ENCODE measurements around the gene NUP188.
"Not testable (repeated sequence)": the region's sequence is repeated elsewhere in the genome, so short reads cannot be mapped to it uniquely, and the experiment has no call there.

The NUP188 gene

GRCh38 chr9:129035838-129036237 is 88.3 kb downstream of the NUP188 start:
- not testable (repeated sequence) for H3K23ac ChIP-seq (ENCODE audit: low read length); H3K9me3 ChIP-seq (ENCODE audit: insufficient read depth, low read depth, low read length); H2AK5ac ChIP-seq (ENCODE audit: low read length); H2BK12ac ChIP-seq (ENCODE audit: low read length); DNase-seq; H2BK5ac ChIP-seq (ENCODE audit: low read depth, low read length, poor library complexity); H3K27me3 ChIP-seq (ENCODE audit: insufficient read depth, low read length); H3K36me3 ChIP-seq (ENCODE audit: control insufficient read depth in 1 of 2, insufficient read depth in 2 of 2, low read length in 2 of 2); H3K18ac ChIP-seq (ENCODE audit: low read length); H3K4me3 ChIP-seq (ENCODE audit: low read depth, low read length); H3K79me2 ChIP-seq (ENCODE audit: control insufficient read depth, insufficient read depth, low read length, poor library complexity); H3K79me1 ChIP-seq (ENCODE audit: low read length); H3K27ac ChIP-seq (ENCODE audit: low read depth, low read length)
- Histone ChIP-seq H4K12ac (ENCODE audit: low read depth, low read length) (peak overlapping the region; percentile 76), H4K91ac (ENCODE audit: low read depth, low read length) (peak overlapping the region; percentile 25), H3K9ac (ENCODE audit: low read length) (peak overlapping the region; percentile 14), H2BK120ac (ENCODE audit: insufficient read depth, low read length, poor library complexity) (peak overlapping the region; percentile 76), H4K8ac (ENCODE audit: low read depth, low read length) (peak overlapping the region; percentile 91), H2AFZ (ENCODE audit: insufficient read depth, low read length, poor library complexity) (peak overlapping the region; percentile 88), H3K4me1 (ENCODE audit: control insufficient read depth in 1 of 2, insufficient read depth in 2 of 2, low read length in 2 of 2) (peaks cover 12 to 19% of the 10 kb centered on the region in 2 experiments), H3K14ac (ENCODE audit: low read length) (peak overlapping the region; percentile 16), H3K4me2 (ENCODE audit: low read length) (peak overlapping the region; percentile 70), H3K4ac (ENCODE audit: low read depth, low read length) (peak overlapping the region; percentile 39)
- WGBS (ENCODE audit: extremely low coverage, insufficient coverage, insufficient read length), result no CpG with 5 or more reads among the region's 13 CpGs

DNA sequence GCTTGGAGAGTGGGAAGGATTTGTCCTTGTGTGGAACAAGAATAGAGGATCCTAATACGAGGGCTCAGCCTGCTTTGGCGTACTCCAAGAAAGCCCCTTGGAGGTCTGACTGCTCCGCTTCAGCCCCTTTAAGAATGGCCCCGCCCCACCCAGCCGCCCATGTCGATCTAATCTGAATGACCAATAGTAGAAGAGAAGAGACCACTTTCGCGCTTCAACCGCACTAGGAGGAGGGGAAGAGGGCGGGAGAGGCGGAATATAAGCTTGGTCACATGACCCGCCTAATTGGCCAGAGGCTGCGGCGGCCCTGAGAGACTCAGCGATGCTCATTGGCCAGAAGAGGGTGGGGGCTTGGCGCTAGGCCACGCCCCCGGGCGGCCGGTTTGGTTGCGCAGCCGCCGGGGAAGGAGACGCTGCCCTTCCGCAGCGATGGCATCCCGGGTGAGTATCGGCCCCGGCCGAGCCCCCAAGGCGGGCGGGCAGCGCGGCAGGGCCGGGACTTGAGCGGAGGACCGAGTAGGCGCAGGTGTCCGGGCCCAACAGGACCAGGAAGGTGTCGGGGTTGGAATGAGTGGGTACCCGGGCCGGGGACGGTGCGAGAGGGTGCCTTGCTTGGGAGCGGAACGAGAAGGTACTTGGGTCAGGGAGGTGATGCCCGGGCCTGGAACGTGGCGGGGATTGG is 88.9 kb downstream of the NUP188 start, which contains the start of gene MIGA2:
MIGA2 (plus strand) TSS at position 386 of the 682 bp plus-strand sequence. CDS start 3,969 bp downstream, outside the sequence.
- Histone ChIP-seq H3K9me3 (ENCODE audit: insufficient read depth, low read depth, low read length) (no peaks in the 10 kb centered on the region), H3K9ac (ENCODE audit: low read length) (peak within 1 kb of the TSS; percentile 91), H2BK12ac (ENCODE audit: low read length) (no peak within 1 kb of the TSS), H2AK5ac (ENCODE audit: low read length) (no peak within 1 kb of the TSS), H4K91ac (ENCODE audit: low read depth, low read length) (peak within 1 kb of the TSS; percentile 40), H3K4ac (ENCODE audit: low read depth, low read length) (peak within 1 kb of the TSS; percentile 39), H3K4me3 (ENCODE audit: low read depth, low read length) (peak within 1 kb of the TSS; percentile 96), H3K27me3 (ENCODE audit: insufficient read depth, low read length) (no peaks in the 10 kb centered on the region), H3K14ac (ENCODE audit: low read length) (peak within 1 kb of the TSS; percentile 42), H2AFZ (ENCODE audit: insufficient read depth, low read length, poor library complexity) (peak within 1 kb of the TSS; percentile 88), H2BK5ac (ENCODE audit: low read depth, low read length, poor library complexity) (no peak within 1 kb of the TSS), H2BK120ac (ENCODE audit: insufficient read depth, low read length, poor library complexity) (peak within 1 kb of the TSS; percentile 76), H3K4me2 (ENCODE audit: low read length) (peak within 1 kb of the TSS; percentile 85), H3K4me1 (ENCODE audit: control insufficient read depth in 1 of 2, insufficient read depth in 2 of 2, low read length in 2 of 2) (peaks cover 12 to 19% of the 10 kb centered on the region in 2 experiments), H3K27ac (ENCODE audit: low read depth, low read length) (no peak within 1 kb of the TSS), H4K12ac (ENCODE audit: low read depth, low read length) (peak within 1 kb of the TSS; percentile 76), H3K18ac (ENCODE audit: low read length) (peak within 1 kb of the TSS; percentile 27), H3K79me1 (ENCODE audit: low read length) (peaks cover 6% of the 10 kb centered on the region), H3K23ac (ENCODE audit: low read length) (no peak within 1 kb of the TSS), H4K8ac (ENCODE audit: low read depth, low read length) (peak within 1 kb of the TSS; percentile 91), H3K36me3 (ENCODE audit: control insufficient read depth in 1 of 2, insufficient read depth in 2 of 2, low read length in 2 of 2) (peaks cover 3 to 4% of the 10 kb centered on the region in 2 experiments), H3K79me2 (ENCODE audit: control insufficient read depth, insufficient read depth, low read length, poor library complexity) (peaks cover 3% of the 10 kb centered on the region)
- no CpG with 5 or more reads among the region's 49 CpGs for WGBS (ENCODE audit: extremely low coverage, insufficient coverage, insufficient read length)
- DNase-seq, result peak; percentile 98 to 99

DNA sequence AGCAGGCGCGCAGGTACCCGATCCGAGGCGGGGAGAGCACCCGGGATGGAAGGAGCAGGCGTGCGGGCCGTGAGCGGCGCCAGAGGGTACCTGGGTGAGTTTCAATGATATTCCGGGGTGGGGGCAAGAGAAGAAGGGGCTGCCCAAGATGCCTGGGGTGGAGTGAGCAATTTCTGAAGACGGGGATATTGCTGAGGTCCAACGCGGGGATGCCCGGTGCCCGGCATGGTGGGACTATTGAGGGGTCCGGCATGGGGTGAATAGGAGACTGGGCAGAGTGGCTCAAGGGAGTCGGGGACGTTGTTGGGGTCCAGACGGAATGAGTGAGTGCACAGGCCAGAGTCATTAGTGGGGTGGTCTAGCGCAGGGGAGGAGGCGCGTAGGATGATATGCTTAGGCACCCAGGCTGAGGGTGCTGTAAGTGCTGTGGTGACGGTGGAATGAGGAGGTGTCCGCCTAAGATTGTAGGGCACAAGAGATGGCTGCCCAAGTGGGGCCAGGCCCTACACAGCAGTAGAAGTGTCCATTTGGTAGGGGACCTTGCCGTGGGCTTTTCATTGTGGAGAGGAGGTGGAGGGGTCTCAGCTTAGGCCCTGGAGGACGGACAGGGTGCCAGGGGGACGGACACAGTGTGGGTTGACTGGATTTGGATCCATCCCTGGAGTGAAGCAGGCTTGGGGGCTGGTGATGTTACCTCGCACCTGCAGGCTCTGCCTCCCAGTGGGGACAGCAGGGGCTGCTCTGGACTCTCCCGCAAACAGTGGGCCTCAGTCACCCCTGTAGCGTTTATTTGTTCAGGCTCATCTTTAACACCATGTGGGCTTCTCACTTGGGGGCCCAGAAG is 89.6 kb downstream of the NUP188 start:
- peak overlapping the region; percentile 38 for H3K4ac ChIP-seq (ENCODE audit: low read depth, low read length)
- H2BK5ac ChIP-seq (ENCODE audit: low read depth, low read length, poor library complexity), result no peak overlapping the region
- peak overlapping the region; percentile 13 for H2AFZ ChIP-seq (ENCODE audit: insufficient read depth, low read length, poor library complexity)
- H3K9me3 ChIP-seq (ENCODE audit: insufficient read depth, low read depth, low read length), result no peaks in the 10 kb centered on the region
- H3K9ac ChIP-seq (ENCODE audit: low read length), result peak overlapping the region; percentile 91
- peak overlapping the region; percentile 2 for H4K12ac ChIP-seq (ENCODE audit: low read depth, low read length)
- no peak overlapping the region for H3K27ac ChIP-seq (ENCODE audit: low read depth, low read length)
- H3K14ac ChIP-seq (ENCODE audit: low read length), result peak overlapping the region; percentile 42
- H2BK120ac ChIP-seq (ENCODE audit: insufficient read depth, low read length, poor library complexity), result peak overlapping the region; percentile 50
- peak overlapping the region; percentile 96 for H3K4me3 ChIP-seq (ENCODE audit: low read depth, low read length)
- no peak for DNase-seq
- peak overlapping the region; percentile 85 for H3K4me2 ChIP-seq (ENCODE audit: low read length)
- H2AK5ac ChIP-seq (ENCODE audit: low read length), result no peak overlapping the region
- no CpG with 5 or more reads among the region's 32 CpGs for WGBS (ENCODE audit: extremely low coverage, insufficient coverage, insufficient read length)
- H3K79me2 ChIP-seq (ENCODE audit: control insufficient read depth, insufficient read depth, low read length, poor library complexity), result peaks cover 3% of the 10 kb centered on the region
- H4K91ac ChIP-seq (ENCODE audit: low read depth, low read length), result peak overlapping the region; percentile 40
- peak overlapping the region; percentile 30 for H4K8ac ChIP-seq (ENCODE audit: low read depth, low read length)
- H3K27me3 ChIP-seq (ENCODE audit: insufficient read depth, low read length), result no peaks in the 10 kb centered on the region
- H3K4me1 ChIP-seq (ENCODE audit: control insufficient read depth in 1 of 2, insufficient read depth in 2 of 2, low read length in 2 of 2), result peaks cover 12 to 19% of the 10 kb centered on the region in 2 experiments
- H3K18ac ChIP-seq (ENCODE audit: low read length), result peak overlapping the region; percentile 27
- peaks cover 11% of the 10 kb centered on the region in 2 experiments for H3K36me3 ChIP-seq (ENCODE audit: control insufficient read depth in 1 of 2, insufficient read depth in 2 of 2, low read length in 2 of 2)
- H3K23ac ChIP-seq (ENCODE audit: low read length), result no peak overlapping the region
- peaks cover 6% of the 10 kb centered on the region for H3K79me1 ChIP-seq (ENCODE audit: low read length)
- H2BK12ac ChIP-seq (ENCODE audit: low read length), result no peak overlapping the region

DNA sequence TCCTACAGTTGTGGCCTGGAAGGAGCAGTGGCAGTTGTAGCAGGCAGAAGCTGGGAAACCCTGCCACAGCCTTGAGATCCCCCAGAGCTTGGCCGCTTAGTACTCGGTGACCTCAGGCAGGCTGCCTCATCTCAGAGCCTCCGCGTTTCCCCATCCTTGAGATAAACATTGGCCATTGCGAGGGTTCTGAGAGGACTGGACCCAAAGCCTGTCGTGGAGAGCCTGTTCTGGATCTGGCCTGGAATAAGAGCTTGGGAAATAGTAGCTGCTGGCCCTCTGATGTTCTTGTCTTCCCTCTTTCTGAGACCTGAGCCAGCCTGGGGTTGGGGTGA is 90.2 kb downstream of the NUP188 start:
- Histone ChIP-seq H3K4ac (ENCODE audit: low read depth, low read length) (peak overlapping the region; percentile 39), H3K79me2 (ENCODE audit: control insufficient read depth, insufficient read depth, low read length, poor library complexity) (peaks cover 3% of the 10 kb centered on the region), H3K36me3 (ENCODE audit: control insufficient read depth in 1 of 2, insufficient read depth in 2 of 2, low read length in 2 of 2) (peaks cover 17% of the 10 kb centered on the region in 2 experiments), H4K12ac (ENCODE audit: low read depth, low read length) (no peak overlapping the region), H3K9me3 (ENCODE audit: insufficient read depth, low read depth, low read length) (peaks cover 3% of the 10 kb centered on the region), H3K79me1 (ENCODE audit: low read length) (peaks cover 6% of the 10 kb centered on the region), H3K27me3 (ENCODE audit: insufficient read depth, low read length) (no peaks in the 10 kb centered on the region), H2AFZ (ENCODE audit: insufficient read depth, low read length, poor library complexity) (no peak overlapping the region), H3K27ac (ENCODE audit: low read depth, low read length) (no peak overlapping the region), H3K18ac (ENCODE audit: low read length) (no peak overlapping the region), H3K9ac (ENCODE audit: low read length) (no peak overlapping the region), H3K4me1 (ENCODE audit: control insufficient read depth in 1 of 2, insufficient read depth in 2 of 2, low read length in 2 of 2) (peaks cover 12 to 19% of the 10 kb centered on the region in 2 experiments), H4K91ac (ENCODE audit: low read depth, low read length) (no peak overlapping the region), H2BK120ac (ENCODE audit: insufficient read depth, low read length, poor library complexity) (no peak overlapping the region), H3K4me3 (ENCODE audit: low read depth, low read length) (no peak overlapping the region), H2BK12ac (ENCODE audit: low read length) (no peak overlapping the region), H2BK5ac (ENCODE audit: low read depth, low read length, poor library complexity) (no peak overlapping the region), H3K14ac (ENCODE audit: low read length) (no peak overlapping the region), H2AK5ac (ENCODE audit: low read length) (no peak overlapping the region), H4K8ac (ENCODE audit: low read depth, low read length) (no peak overlapping the region), H3K23ac (ENCODE audit: low read length) (no peak overlapping the region), H3K4me2 (ENCODE audit: low read length) (no peak overlapping the region)
- DNase-seq, result no peak
- WGBS (ENCODE audit: extremely low coverage, insufficient coverage, insufficient read length), result no CpG with 5 or more reads among the region's 6 CpGs
